OCI-LY3 (cell line): ENCODE data around the gene FSTL3.
"Not testable (repeated sequence)": the region's sequence is repeated elsewhere in the genome, so short reads cannot be mapped to it uniquely, and the experiment has no call there.

Experiments used
- H2AFZ ChIP-seq: fragments of 200-600, 300-600 bp; shearing (Covaris generic); 2 replicates; pipeline ENCODE4 v1.6.0; 2014; ENCODE audit warnings: antibody characterized with exemption, low read depth, low read length
- H3K27ac ChIP-seq: fragments of 200-600, 300-600 bp; sonication (generic); 2 replicates; pipeline ENCODE4 v1.5.1; 2014; ENCODE audit warnings: mild to moderate bottlenecking, low read length, moderate library complexity, mixed read lengths
- H3K27me3 ChIP-seq: fragments of 200-600, 300-600 bp; sonication (generic); 2 replicates; pipeline ENCODE4 v1.6.1; 2014; ENCODE audit warnings: low read depth, low read length, mixed read lengths
- H3K36me3 ChIP-seq: fragments of 200-600, 300-600 bp; sonication (generic); replicated peaks from 2 replicates; pipeline ENCODE3; 2014; ENCODE audit warnings: low read depth, low read length, mixed read lengths
- H3K4me1 ChIP-seq: fragments of 300-600, 200-600 bp; sonication (generic); 2 replicates; pipeline ENCODE4 v1.6.1; 2014; ENCODE audit warnings: low read length, mixed read lengths
- H3K4me2 ChIP-seq: fragments of 200-600, 300-600 bp; sonication (generic); 2 replicates; pipeline ENCODE4 v1.6.1; 2014; ENCODE audit warnings: low read length, mixed read lengths
- H3K4me3 ChIP-seq: fragments of 300-600, 200-600 bp; sonication (generic); 2 replicates; pipeline ENCODE4 v1.5.1; 2014; ENCODE audit warnings: antibody characterized with exemption, mild to moderate bottlenecking, low read length, moderate library complexity
- H3K79me2 ChIP-seq: fragments of 300-600, 200-600 bp; shearing (Covaris generic); 2 replicates; pipeline ENCODE4 v1.6.1; 2014; ENCODE audit warnings: mild to moderate bottlenecking, low read length, mixed read lengths
- H3K9ac ChIP-seq: fragments of 300-600, 200-600 bp; shearing (Covaris generic); 2 replicates; pipeline ENCODE4 v1.6.0; 2014; ENCODE audit warnings: mild to moderate bottlenecking, low read length, moderate library complexity
- H3K9me3 ChIP-seq: fragments of 200-600, 300-600 bp; shearing (Covaris generic); 2 replicates; pipeline ENCODE4 v1.6.1; 2014; ENCODE audit warnings: low read length, mixed read lengths; ENCODE audit not compliant: insufficient read depth
- H4K20me1 ChIP-seq: fragments of 200-600, 300-600 bp; sonication (generic); 2 replicates; pipeline ENCODE4 v1.6.1; 2016; ENCODE audit warnings: low read length, mixed read lengths; ENCODE audit not compliant: insufficient read depth
- CTCF ChIP-seq: fragments of 200-600, 300-600 bp; sonication (generic); IDR thresholded peaks from 2 replicates; pipeline ENCODE4 v1.5.1; 2014; ENCODE audit warnings: antibody characterized with exemption, low read length, low read depth
- EZH2phosphoT487 ChIP-seq: fragments of 200-600 bp; shearing (Covaris generic); IDR thresholded peaks from 2 replicates; pipeline ENCODE4 v1.6.1; 2018; ENCODE audit warnings: antibody characterized with exemption, mixed run types, low read depth

Gene FSTL3

DNA sequence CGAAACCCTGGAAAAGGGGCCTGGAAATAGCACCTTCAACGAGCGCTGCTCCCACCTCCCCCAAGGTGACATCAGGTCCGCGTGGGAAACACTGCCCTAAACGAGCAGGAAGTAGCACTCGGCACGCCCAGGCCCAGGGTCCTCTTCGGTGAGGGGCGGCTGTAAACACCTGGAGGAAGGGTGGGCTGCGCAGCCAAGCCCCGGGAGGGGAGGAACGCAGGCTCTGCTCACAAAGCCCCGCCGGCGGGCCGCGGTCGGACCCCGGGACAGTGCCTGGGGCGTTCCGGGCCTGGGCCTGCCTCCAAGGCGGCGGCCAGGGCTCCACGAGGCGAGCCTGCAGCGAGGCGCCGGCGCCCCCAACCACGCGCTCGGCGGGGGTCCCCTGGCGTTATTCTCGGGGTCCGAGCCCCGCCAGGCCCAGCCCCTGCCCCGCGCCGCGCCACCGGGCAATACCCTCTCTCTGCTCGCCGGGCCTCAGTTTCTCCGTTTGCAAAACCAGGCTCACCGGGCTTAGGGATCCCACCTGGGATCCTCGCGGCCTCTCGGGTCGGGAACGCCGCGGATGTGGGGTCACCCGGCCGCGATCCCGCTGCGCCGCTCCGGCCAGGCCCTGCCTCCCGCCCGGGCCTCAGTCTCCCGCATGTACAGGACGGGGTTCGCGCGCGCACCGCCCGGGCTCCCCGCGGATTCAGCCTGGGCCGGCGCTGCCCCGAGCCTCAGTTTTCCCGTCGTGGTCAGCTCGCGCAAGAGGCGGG is 13.8 kb upstream of the FSTL3 start:
- Histone ChIP-seq H3K27ac (peak overlapping the region; percentile 61), H3K36me3 (peaks cover 12% of the 10 kb centered on the region), H3K9me3 (no peaks in the 10 kb centered on the region), H3K4me1 (peaks cover 30% of the 10 kb centered on the region), H3K79me2 (peaks cover 61% of the 10 kb centered on the region), H3K9ac (peak overlapping the region; percentile 98), H2AFZ (no peak overlapping the region), H3K4me3 (peak overlapping the region; percentile 92), H4K20me1 (peaks cover 46% of the 10 kb centered on the region), H3K4me2 (peak overlapping the region; percentile 96), H3K27me3 (no peaks in the 10 kb centered on the region)
- TF ChIP-seq EZH2phosphoT487 (no peak), CTCF (no peak)

DNA sequence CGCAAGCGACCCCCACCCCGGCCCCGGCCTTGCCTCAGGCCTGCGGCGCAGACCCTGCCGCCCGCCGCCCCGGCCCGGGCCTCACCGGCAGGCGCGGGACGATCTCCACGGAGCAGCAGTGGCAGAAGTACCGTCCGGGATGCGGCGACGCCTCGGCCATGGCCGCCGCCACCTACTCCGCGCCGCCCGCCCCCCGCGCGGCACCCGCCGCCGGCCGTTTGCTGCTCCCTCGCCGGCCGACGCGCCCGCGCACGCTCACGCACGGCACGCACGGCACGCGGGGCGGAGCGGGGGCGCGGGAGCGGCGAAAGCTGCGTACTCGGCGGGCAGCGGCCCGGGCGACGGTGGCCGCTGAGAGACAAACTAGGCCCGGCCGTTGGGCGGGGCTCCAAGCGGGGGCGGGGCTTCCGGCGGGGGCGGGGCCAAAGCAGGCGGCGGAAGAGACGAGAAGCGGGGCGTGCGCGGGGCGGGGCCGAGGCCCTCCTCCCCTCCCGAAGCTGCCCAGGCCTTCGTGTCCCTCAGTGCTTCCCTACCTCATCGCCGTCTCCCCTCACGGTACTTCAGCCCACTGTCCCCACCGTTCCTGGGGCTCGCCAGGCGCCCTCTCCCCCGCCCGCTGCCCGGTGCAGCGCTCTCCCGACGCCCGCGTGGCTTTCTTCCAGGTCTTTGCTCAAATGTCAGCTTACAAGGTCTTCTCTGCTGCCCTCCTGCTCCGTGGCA is 13.1 kb upstream of the FSTL3 start, which contains the start of gene RNF126:
Gene RNF126 (minus strand): TSS at position 253 of the 720 bp plus-strand sequence. CDS start 93 bp downstream, at position 160.
- Histone ChIP-seq H3K27me3 (no peaks in the 10 kb centered on the region), H3K9me3 (no peaks in the 10 kb centered on the region), H3K4me1 (peaks cover 30% of the 10 kb centered on the region)

GRCh38 chr19:663682-664117 is 12.5 kb upstream of the FSTL3 start:
- H3K27me3 ChIP-seq: no peaks in the 10 kb centered on the region
- no peak overlapping the region for H2AFZ ChIP-seq
- peaks cover under 1% of the 10 kb centered on the region for H3K36me3 ChIP-seq
- H3K4me2 ChIP-seq: peak overlapping the region; percentile 94
- H3K9ac ChIP-seq: peak overlapping the region; percentile 85
- no peak for TF ChIP-seq CTCF
- no peak for TF ChIP-seq EZH2phosphoT487
- peaks cover 33% of the 10 kb centered on the region for H4K20me1 ChIP-seq
- peak overlapping the region; percentile 47 for H3K27ac ChIP-seq
- H3K79me2 ChIP-seq: peaks cover 48% of the 10 kb centered on the region
- peaks cover 30% of the 10 kb centered on the region for H3K4me1 ChIP-seq
- peak overlapping the region; percentile 86 for H3K4me3 ChIP-seq
- H3K9me3 ChIP-seq: no peaks in the 10 kb centered on the region

More for the DNA sequence above, 13.1 kb upstream of the FSTL3 start, which contains the start of gene RNF126:
- Histone ChIP-seq H3K36me3 (peaks cover 6% of the 10 kb centered on the region), H2AFZ (no peak within 1 kb of the TSS), H4K20me1 (peaks cover 38% of the 10 kb centered on the region), H3K4me3 (peak within 1 kb of the TSS; percentile 92), H3K4me2 (peak within 1 kb of the TSS; percentile 96), H3K79me2 (peaks cover 53% of the 10 kb centered on the region), H3K27ac (peak within 1 kb of the TSS; percentile 61), H3K9ac (peak within 1 kb of the TSS; percentile 98)
- TF ChIP-seq CTCF (no peak), EZH2phosphoT487 (no peak)

DNA sequence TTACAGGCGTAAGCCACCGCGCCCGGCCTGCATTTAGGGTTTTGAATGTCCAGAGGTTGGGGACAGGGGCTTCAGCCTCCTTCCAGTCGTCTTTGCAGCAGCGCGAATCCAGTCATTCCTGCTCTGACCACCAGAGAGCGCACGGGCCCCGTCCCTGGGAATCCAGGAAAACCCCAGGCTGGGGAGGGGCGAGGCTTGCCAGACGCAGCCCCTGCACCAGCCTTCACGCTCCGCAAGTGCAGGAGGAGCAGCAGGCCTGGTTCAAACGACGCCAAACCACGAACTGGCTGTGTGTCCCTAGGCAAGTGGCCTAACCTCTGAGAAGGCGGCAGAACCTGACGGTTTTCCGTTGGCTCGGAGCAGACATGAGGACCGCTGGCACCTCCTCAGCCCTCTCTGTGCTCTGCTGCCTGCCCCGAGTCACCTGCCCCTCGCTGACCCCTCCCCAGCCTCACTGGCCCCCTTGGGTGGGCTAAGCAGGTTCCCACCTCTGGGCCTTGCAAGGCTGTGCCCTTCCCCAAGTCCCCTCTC is 11.2 kb upstream of the FSTL3 start:
- Histone ChIP-seq H3K27ac (no peak overlapping the region), H3K9me3 (no peaks in the 10 kb centered on the region), H3K4me2 (peak overlapping the region; percentile 79), H2AFZ (peak overlapping the region; percentile 74; the same call in 1 of the 2 replicates), H3K4me3 (peak overlapping the region; percentile 62), H3K9ac (peak overlapping the region; percentile 31; the same call in 1 of the 2 replicates), H4K20me1 (peaks cover 20% of the 10 kb centered on the region), H3K27me3 (no peaks in the 10 kb centered on the region), H3K79me2 (peaks cover 35% of the 10 kb centered on the region), H3K36me3 (no peaks in the 10 kb centered on the region), H3K4me1 (peaks cover 23% of the 10 kb centered on the region)
- TF ChIP-seq EZH2phosphoT487 (no peak), CTCF (peak; percentile 96)

DNA sequence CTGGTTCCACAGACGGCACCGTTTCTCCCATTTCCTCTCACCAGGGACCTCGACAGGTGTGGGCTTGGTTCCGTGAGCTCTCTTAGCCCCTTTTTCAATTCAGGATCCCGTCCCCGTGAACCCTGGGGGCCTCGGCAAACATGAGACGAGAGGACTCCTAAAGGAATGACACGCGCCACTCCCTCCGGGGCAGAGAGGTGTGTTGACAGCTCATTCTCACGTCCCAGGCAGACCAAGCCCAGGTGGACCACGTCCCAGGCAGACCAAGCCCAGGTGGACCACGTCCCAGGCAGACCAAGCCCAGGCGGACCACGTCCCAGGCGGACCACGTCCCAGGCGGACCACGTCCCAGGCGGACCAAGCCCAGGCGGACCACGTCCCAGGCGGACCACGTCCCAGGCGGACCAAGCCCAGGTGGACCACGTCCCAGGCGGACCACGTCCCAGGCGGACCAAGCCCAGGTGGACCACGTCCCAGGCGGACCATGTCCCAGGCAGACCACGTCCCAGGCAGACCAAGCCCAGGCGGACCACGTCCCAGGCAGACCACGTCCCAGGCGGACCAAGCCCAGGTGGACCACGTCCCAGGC is 9.1 kb upstream of the FSTL3 start:
- H3K36me3 ChIP-seq, H3K4me1 ChIP-seq, H3K9me3 ChIP-seq, H2AFZ ChIP-seq, H3K4me2 ChIP-seq, H3K4me3 ChIP-seq, H3K9ac ChIP-seq, H4K20me1 ChIP-seq, H3K27ac ChIP-seq, H3K27me3 ChIP-seq: not testable (repeated sequence)
- H3K79me2 ChIP-seq: peaks cover 14% of the 10 kb centered on the region
